ENCODE results near the gene PAFAH1B2.
A peak's percentile ranks its signal among the peaks of the same experiment; 100 is the strongest.

The PAFAH1B2 gene

GRCh38 chr11:117187799-117188481 lies 43.9 kb downstream of the PAFAH1B2 start:
- H3K4me2 ChIP-seq (ENCODE audit: low read length): no peak overlapping the region
- no peak overlapping the region for H3K4me3 ChIP-seq (ENCODE audit: low read length)
- no peaks in the 10 kb centered on the region for H3F3A ChIP-seq (ENCODE audit: control insufficient read depth, insufficient read depth)
- peaks cover 33% of the 10 kb centered on the region for H3K4me1 ChIP-seq (ENCODE audit: control insufficient read depth, low read length)
- no peaks in the 10 kb centered on the region for H3K9me2 ChIP-seq (replicated peaks; ENCODE audit: control insufficient read depth, low read length)
- no peaks in the 10 kb centered on the region for H3K27me3 ChIP-seq (ENCODE audit: control insufficient read depth, low read length)
- H3K79me2 ChIP-seq (ENCODE audit: control insufficient read depth, low read length): no peaks in the 10 kb centered on the region
- H4K20me1 ChIP-seq (ENCODE audit: control insufficient read depth, insufficient read depth, low read depth, low read length): no peaks in the 10 kb centered on the region
- H3K36me3 ChIP-seq (ENCODE audit: control insufficient read depth, low read length): peaks cover 6% of the 10 kb centered on the region
- TF ChIP-seq EZH2phosphoT487 (IDR thresholded peaks at IDR 0.05; ENCODE audit: borderline replicate concordance, low read length) (no peak), CTCF (IDR thresholded peaks at IDR 0.05; ENCODE audit: low read depth, low read length, poor library complexity, severe bottlenecking) (no peak)
- H3K9me3 ChIP-seq (ENCODE audit: control insufficient read depth, insufficient read depth, low read length): no peaks in the 10 kb centered on the region
- no peak overlapping the region for H3K27ac ChIP-seq (ENCODE audit: low read depth, low read length)

GRCh38 chr11:117188620-117189081 lies 44.6 kb downstream of the PAFAH1B2 start:
- H3K27me3 ChIP-seq (ENCODE audit: control insufficient read depth, low read length): no peaks in the 10 kb centered on the region
- no peaks in the 10 kb centered on the region for H4K20me1 ChIP-seq (ENCODE audit: control insufficient read depth, insufficient read depth, low read depth, low read length)
- no peak overlapping the region for H3K4me3 ChIP-seq (ENCODE audit: low read length)
- no peaks in the 10 kb centered on the region for H3K9me3 ChIP-seq (ENCODE audit: control insufficient read depth, insufficient read depth, low read length)
- no peaks in the 10 kb centered on the region for H3K9me2 ChIP-seq (replicated peaks; ENCODE audit: control insufficient read depth, low read length)
- H3K27ac ChIP-seq (ENCODE audit: low read depth, low read length): no peak overlapping the region
- no peak for TF ChIP-seq EZH2phosphoT487 (IDR thresholded peaks at IDR 0.05; ENCODE audit: borderline replicate concordance, low read length)
- H3F3A ChIP-seq (ENCODE audit: control insufficient read depth, insufficient read depth): no peaks in the 10 kb centered on the region
- no peaks in the 10 kb centered on the region for H3K79me2 ChIP-seq (ENCODE audit: control insufficient read depth, low read length)
- peaks cover 33% of the 10 kb centered on the region for H3K4me1 ChIP-seq (ENCODE audit: control insufficient read depth, low read length)
- peaks cover 6% of the 10 kb centered on the region for H3K36me3 ChIP-seq (ENCODE audit: control insufficient read depth, low read length)
- H3K4me2 ChIP-seq (ENCODE audit: low read length): no peak overlapping the region

GRCh38 chr11:117189191-117189940 lies 45.3 kb downstream of the PAFAH1B2 start:
- no peaks in the 10 kb centered on the region for H3F3A ChIP-seq (ENCODE audit: control insufficient read depth, insufficient read depth)
- no peaks in the 10 kb centered on the region for H3K9me2 ChIP-seq (replicated peaks; ENCODE audit: control insufficient read depth, low read length)
- peaks cover 33% of the 10 kb centered on the region for H3K4me1 ChIP-seq (ENCODE audit: control insufficient read depth, low read length)
- H3K4me2 ChIP-seq (ENCODE audit: low read length): peak overlapping the region; percentile 25
- no peaks in the 10 kb centered on the region for H3K9me3 ChIP-seq (ENCODE audit: control insufficient read depth, insufficient read depth, low read length)
- H3K27me3 ChIP-seq (ENCODE audit: control insufficient read depth, low read length): no peaks in the 10 kb centered on the region
- no peak overlapping the region for H3K27ac ChIP-seq (ENCODE audit: low read depth, low read length)
- H3K36me3 ChIP-seq (ENCODE audit: control insufficient read depth, low read length): peaks cover 6% of the 10 kb centered on the region
- no peaks in the 10 kb centered on the region for H3K79me2 ChIP-seq (ENCODE audit: control insufficient read depth, low read length)
- TF ChIP-seq EZH2phosphoT487 (IDR thresholded peaks at IDR 0.05; ENCODE audit: borderline replicate concordance, low read length) (no peak), CTCF (IDR thresholded peaks at IDR 0.05; ENCODE audit: low read depth, low read length, poor library complexity, severe bottlenecking) (no peak)
- 0 out of 2 replicates have a peak overlapping the region, but pooled peaks have one; percentile 2 for H3K4me3 ChIP-seq (ENCODE audit: low read length)
- no peaks in the 10 kb centered on the region for H4K20me1 ChIP-seq (ENCODE audit: control insufficient read depth, insufficient read depth, low read depth, low read length)
